ENCODE measurements around the gene HID1.

GRCh38 chr17:74922172-74922571 lies 50.4 kb downstream of the HID1 start:
- TF ChIP-seq EZH2phosphoT487 (IDR thresholded peaks at IDR 0.05; ENCODE audit: insufficient read depth, low read depth) (no peak), EZH2 (IDR thresholded peaks at IDR 0.05; ENCODE audit: insufficient read depth, poor library complexity, severe bottlenecking) (no peak)
